Astrocyte of the cerebellum (primary cell): Measurements from ENCODE around the gene INTS2.

Source experiments
- DNase-seq: peaks from one replicate; pipeline ENCODE4 v3.0.0-alpha.2; 2011; ENCODE audit warnings: low read depth
- H3K4me3 ChIP-seq: 2 replicates; pipeline ENCODE4 v1.5.1; 2011; ENCODE audit warnings: mild to moderate bottlenecking, low read depth, low read length, moderate library complexity
- in situ Hi-C: cut with HindIII; loops from 2 replicates; pipeline ENCODE4 v1.10.0; 2017; ENCODE audit warnings: low sequenced_read_pairs
- TF ChIP-seq, protein P1 (sequence below): IDR thresholded peaks from 2 replicates; pipeline ENCODE4 v1.5.1; 2012; ENCODE audit warnings: low read length, low read depth, moderate library complexity, mild to moderate bottlenecking; ENCODE audit errors: missing control alignments

Gene INTS2

DNA sequence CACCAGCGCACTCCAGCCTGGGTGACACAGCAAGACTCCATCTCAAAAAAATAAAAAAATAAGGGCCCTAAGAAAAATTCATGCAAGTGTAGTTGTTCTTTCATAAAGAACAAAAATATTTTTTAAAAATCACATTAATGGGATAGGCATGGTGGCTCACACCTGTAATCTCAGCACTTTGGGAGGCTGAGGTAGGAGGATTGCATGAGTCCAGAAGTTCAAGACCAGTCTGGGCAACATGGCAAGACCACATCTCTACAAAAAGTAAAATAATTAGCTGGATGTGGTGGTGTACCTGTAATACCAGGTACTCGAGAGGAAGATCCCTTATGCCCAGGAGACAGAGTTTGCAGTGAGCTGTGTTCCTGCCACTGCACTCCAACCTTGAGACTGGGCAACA, 49.3 kb downstream of the INTS2 start:
- H3K4me3 ChIP-seq: no peak overlapping the region
- TF ChIP-seq, protein P1, sequence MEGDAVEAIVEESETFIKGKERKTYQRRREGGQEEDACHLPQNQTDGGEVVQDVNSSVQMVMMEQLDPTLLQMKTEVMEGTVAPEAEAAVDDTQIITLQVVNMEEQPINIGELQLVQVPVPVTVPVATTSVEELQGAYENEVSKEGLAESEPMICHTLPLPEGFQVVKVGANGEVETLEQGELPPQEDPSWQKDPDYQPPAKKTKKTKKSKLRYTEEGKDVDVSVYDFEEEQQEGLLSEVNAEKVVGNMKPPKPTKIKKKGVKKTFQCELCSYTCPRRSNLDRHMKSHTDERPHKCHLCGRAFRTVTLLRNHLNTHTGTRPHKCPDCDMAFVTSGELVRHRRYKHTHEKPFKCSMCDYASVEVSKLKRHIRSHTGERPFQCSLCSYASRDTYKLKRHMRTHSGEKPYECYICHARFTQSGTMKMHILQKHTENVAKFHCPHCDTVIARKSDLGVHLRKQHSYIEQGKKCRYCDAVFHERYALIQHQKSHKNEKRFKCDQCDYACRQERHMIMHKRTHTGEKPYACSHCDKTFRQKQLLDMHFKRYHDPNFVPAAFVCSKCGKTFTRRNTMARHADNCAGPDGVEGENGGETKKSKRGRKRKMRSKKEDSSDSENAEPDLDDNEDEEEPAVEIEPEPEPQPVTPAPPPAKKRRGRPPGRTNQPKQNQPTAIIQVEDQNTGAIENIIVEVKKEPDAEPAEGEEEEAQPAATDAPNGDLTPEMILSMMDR: no peak
- no peak for DNase-seq
- in situ Hi-C loops: no loop called here

DNA sequence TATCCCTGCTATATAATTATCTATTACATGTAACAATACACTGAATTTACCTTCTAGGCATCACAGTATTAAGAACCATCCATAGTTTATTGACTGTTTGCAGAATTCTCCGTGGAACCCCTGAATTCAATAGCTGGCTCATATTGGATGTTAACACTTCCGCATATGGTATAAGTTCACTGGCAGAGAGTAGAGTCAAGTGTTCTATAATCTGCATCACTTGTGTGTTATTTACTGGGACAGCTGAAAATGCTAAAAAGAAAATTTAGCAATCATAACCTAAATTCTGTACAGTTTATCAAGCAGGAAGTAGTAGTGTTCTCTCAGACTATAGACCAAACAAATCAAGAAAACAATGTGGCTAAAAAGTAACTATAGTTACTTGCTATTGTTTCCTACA, 49.9 kb downstream of the INTS2 start:
- in situ Hi-C loops: no loop called here
- TF ChIP-seq, protein P1: no peak
- no peak overlapping the region for H3K4me3 ChIP-seq

DNA sequence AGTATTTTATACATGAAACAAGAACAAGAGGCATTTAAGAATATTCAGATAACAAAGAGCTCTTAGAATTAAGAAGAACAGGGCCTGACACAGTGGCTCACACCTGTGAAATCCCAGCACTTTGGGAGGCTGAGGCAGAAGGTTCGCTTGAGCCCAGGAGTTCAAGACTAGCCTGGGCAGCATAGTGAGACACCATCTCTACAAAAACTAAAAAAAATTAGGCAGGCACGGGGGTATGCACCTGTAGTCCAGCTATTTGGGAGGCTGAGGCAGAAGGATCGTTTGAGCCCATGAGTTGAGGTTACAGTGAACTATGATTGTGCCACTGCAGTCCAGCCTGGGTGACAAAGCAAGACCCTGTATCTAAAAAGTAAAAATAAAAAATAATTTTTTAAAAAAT, 52.0 kb downstream of the INTS2 start:
- H3K4me3 ChIP-seq: no peak overlapping the region
- no peak for DNase-seq
- TF ChIP-seq, protein P1: no peak
- in situ Hi-C loops: no loop called here

More for the DNA sequence above, 49.9 kb downstream of the INTS2 start:
- DNase-seq: no peak

DNA sequence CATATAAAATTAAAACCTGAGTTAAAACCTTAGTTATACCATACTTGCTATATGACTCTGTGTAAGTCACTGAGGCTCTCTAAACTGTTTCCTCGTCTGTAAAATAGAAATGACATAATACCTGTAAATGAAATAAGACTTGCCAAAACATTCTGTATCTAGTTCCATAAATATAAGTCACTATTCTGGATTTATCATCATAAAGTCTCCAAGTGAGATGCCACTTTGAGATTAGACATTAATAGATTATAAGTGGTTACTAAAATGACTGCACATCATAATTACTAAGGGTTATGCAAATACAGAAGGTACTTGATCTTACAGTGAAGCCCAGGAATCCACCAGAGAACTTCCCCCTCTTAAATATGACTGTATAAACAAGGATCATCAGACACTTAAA, 52.5 kb downstream of the INTS2 start:
- TF ChIP-seq, protein P1: no peak
- no peak for DNase-seq
- in situ Hi-C loops: no loop called here
- H3K4me3 ChIP-seq: no peak overlapping the region

DNA sequence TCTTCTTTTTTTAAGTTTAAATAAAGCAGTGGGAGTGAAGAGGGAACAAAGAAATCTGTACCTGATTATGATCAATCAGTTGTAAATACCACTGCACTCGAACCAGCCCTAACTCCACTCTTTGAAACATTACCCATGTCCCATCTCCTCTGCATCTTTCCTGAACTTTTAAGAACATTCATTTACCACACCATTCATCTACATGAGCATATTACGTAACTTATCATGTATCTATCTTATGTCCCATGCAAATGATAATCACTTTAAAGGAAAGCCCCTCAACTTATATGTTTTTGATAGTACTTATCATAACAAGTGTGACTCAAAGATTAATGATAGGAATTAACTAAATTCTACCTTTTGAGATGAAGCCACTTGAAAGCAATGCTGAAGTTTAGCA, 53.7 kb downstream of the INTS2 start:
- no peak overlapping the region for H3K4me3 ChIP-seq
- in situ Hi-C loops: no loop called here
- DNase-seq: no peak
- TF ChIP-seq, protein P1: no peak

DNA sequence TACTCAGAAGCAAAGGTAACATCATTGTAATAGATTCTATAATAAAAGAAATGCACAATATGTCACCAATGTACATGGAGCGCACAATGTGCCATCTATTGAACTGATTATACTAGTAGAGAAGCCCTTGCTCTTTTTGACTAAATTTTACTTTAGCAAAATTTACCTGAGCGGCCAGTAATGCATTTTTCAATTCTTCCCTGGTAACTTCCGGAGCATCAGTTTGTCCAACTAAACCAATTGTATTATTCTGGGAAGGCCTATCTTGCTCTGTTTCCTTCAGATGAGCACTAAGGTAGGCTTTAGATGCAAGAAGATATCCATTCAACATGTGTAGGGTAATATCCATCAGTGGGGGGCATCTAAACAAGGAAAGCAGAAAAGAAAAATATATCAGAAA, 55.7 kb downstream of the INTS2 start:
- TF ChIP-seq, protein P1: no peak
- DNase-seq: no peak
- in situ Hi-C loops: no loop called here
- H3K4me3 ChIP-seq: no peak overlapping the region

DNA sequence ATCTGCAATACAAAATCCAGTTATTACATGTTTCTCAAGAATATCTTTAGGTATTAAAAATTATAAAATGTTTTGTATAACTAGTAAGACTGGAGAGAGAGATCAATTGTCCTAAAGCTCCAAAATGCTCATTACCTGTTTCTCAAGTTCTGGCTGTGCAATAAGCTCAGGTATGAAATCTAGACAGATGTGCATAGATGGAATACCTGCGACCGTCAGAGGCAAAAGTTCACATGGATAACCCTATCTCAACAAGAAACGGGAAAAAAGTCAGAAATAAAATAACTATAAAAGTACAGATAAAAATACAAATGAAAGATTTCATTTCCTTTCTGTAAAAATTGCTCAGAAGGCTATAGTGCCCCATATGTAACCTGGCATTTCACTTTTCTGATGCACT, 58.6 kb downstream of the INTS2 start:
- in situ Hi-C loops: no loop called here
- TF ChIP-seq, protein P1: no peak
- H3K4me3 ChIP-seq: no peak overlapping the region
- no peak for DNase-seq
